Keratinocyte (primary cell): ENCODE measurements around the gene DNAJC5G. TPM values are rescaled to one million over a fixed set of nuclear protein-coding genes. Genes with fewer than 3 reads are reported as not detected.

ENCODE experiments used
- DNase-seq: peaks from one replicate; pipeline ENCODE4 v3.0.0-alpha.2; 2011; ENCODE audit warnings: low read depth, missing footprints, low spot score
- FAIRE-seq: peaks from 2 replicates; lab custom pipeline; 2011; peaks lifted over from hg19 to GRCh38; lab: Jason Lieb, UNC
- H2AFZ ChIP-seq: 2 replicates; pipeline ENCODE4 v1.6.0; 2012; ENCODE audit warnings: low read length, control low read depth, inconsistent platforms; ENCODE audit not compliant: control insufficient read depth
- H3K27ac ChIP-seq: 2 replicates; pipeline ENCODE4 v1.5.1; 2011; ENCODE audit warnings: low read length; ENCODE audit not compliant: control insufficient read depth, insufficient read depth
- H3K27me3 ChIP-seq: 3 replicates; pipeline ENCODE4 v1.6.0; 2011; ENCODE audit warnings: low read length; ENCODE audit not compliant: control insufficient read depth, insufficient read depth; ENCODE audit errors: extremely low read depth
- H3K36me3 ChIP-seq, 2 experiments: 2 replicates in 1 of 2; 3 replicates in 1 of 2; pipeline ENCODE4 v1.5.1; 2011; ENCODE audit warnings: low read length in 2 of 2, mild to moderate bottlenecking in 1 of 2; ENCODE audit not compliant: control insufficient read depth in 2 of 2, insufficient read depth in 2 of 2; ENCODE audit errors: extremely low read depth in 1 of 2
- H3K4me1 ChIP-seq: 3 replicates; pipeline ENCODE4 v1.5.1; 2011; ENCODE audit warnings: low read length; ENCODE audit not compliant: control insufficient read depth, insufficient read depth; ENCODE audit errors: extremely low read depth
- H3K4me2 ChIP-seq: 3 replicates; pipeline ENCODE4 v1.6.0; 2011; ENCODE audit warnings: low read depth, low read length; ENCODE audit not compliant: control insufficient read depth, insufficient read depth; ENCODE audit errors: extremely low read depth
- H3K4me3 ChIP-seq, 3 experiments: fragments of 200-600 bp in 1 of 3; sonication (generic) in 1 of 3; 2 replicates in 2 of 3; 3 replicates in 1 of 3; pipeline ENCODE4 v1.5.1; 2011 to 2016; ENCODE audit warnings: low read length in 3 of 3, mild to moderate bottlenecking in 3 of 3, control low read depth in 2 of 3, inconsistent platforms in 1 of 3, low read depth in 1 of 3, mixed read lengths in 1 of 3, mixed run types in 1 of 3, moderate library complexity in 1 of 3; ENCODE audit not compliant: control insufficient read depth in 2 of 3, insufficient read depth in 2 of 3; ENCODE audit errors: extremely low read depth in 1 of 3
- H3K79me2 ChIP-seq: 2 replicates; pipeline ENCODE4 v1.6.0; 2012; ENCODE audit warnings: low read length; ENCODE audit not compliant: control insufficient read depth, insufficient read depth
- H3K9ac ChIP-seq: 3 replicates; pipeline ENCODE4 v1.6.0; 2011; ENCODE audit warnings: low read length; ENCODE audit not compliant: control insufficient read depth, insufficient read depth; ENCODE audit errors: extremely low read depth
- H3K9me1 ChIP-seq: 3 replicates; pipeline ENCODE4 v1.6.0; 2011; ENCODE audit warnings: low read length; ENCODE audit not compliant: control insufficient read depth, insufficient read depth; ENCODE audit errors: extremely low read depth
- H3K9me3 ChIP-seq: 2 replicates; pipeline ENCODE4 v1.5.1; 2012; ENCODE audit warnings: low read depth, low read length; ENCODE audit not compliant: control insufficient read depth
- H4K20me1 ChIP-seq: 3 replicates; pipeline ENCODE4 v1.6.0; 2011; ENCODE audit warnings: low read length; ENCODE audit not compliant: control insufficient read depth, insufficient read depth; ENCODE audit errors: extremely low read depth
- EZH2 ChIP-seq: IDR thresholded peaks from one replicate; pipeline ENCODE4 v1.6.1; 2012; ENCODE audit warnings: inconsistent platforms, mild to moderate bottlenecking, low read length, moderate library complexity
- dilution Hi-C: fragments of 300-500 bp; cut with MboI; formaldehyde crosslinking; loops from one replicate; pipeline ENCODE4 v1.7.0; 2020; ENCODE audit warnings: low sequenced_read_pairs; ENCODE audit not compliant: extremely low pct_ligation_motif_present
- polyA minus RNA-seq, 3 experiments: library from RNA; depleted of rRNA, polyadenylated mRNA; stranded (reverse); fragments of >200 nt; gene quantifications; 1 replicate in 1 of 3; 2 replicates in 1 of 3; 3 replicates in 1 of 3; pipeline ENCODE4 v1.2.3, GENCODE V29; 2011
- polyA plus RNA-seq, 5 experiments: library from polyadenylated mRNA; depleted of rRNA in 3 of 5; stranded (reverse) in 3 of 5; stranded (forward) in 1 of 5; unstranded in 1 of 5; fragments of >200 nt; gene quantifications; 1 replicate in 1 of 5; 2 replicates in 3 of 5; 3 replicates in 1 of 5; pipeline versions ENCODE4 v1.2.1 to v1.2.3, GENCODE V29; 2011 to 2012; ENCODE audit warnings: missing spikeins in 2 of 5, low read depth in 1 of 5, low replicate concordance in 1 of 5
- TF ChIP-seq, protein P1 (sequence below), 3 experiments: IDR thresholded peaks in 1 of 3; conservative IDR thresholded peaks in 1 of 3; optimal IDR thresholded peaks in 1 of 3; 2 replicates in 2 of 3; 3 replicates in 1 of 3; pipeline versions ENCODE3 to v1.5.1; 2011; ENCODE audit warnings: low read length in 3 of 3, mild to moderate bottlenecking in 3 of 3, moderate library complexity in 2 of 3, control low read depth in 1 of 3, inconsistent platforms in 1 of 3; ENCODE audit not compliant: insufficient read depth in 2 of 3; ENCODE audit errors: extremely low read depth in 1 of 3

The DNAJC5G gene, protein sequence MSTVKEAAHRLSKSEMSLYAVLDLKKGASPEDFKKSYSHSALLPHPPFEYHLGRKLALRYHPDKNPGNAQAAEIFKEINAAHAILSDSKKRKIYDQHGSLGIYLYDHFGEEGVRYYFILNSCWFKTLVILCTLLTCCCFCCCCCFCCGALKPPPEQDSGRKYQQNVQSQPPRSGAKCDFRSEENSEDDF
- polyA plus RNA-seq (not detected in 3 replicates), polyA minus RNA-seq (not detected in 3 replicates)
- not detected for polyA plus RNA-seq (2011; ENCODE audit: low read depth)
- not detected in 2 replicates for polyA plus RNA-seq (2011; cell fraction: cytosol; rRNA removed)
- polyA plus RNA-seq (2011; cell fraction: nucleus; rRNA removed): not detected in 2 replicates
- not detected in 2 replicates for polyA plus RNA-seq (2012; ENCODE audit: low replicate concordance)
- not detected for polyA minus RNA-seq (2011; cell fraction: cytosol; rRNA and poly(A)+ RNA removed)
- not detected in 2 replicates for polyA minus RNA-seq (2011; cell fraction: nucleus; rRNA and poly(A)+ RNA removed)

DNA sequence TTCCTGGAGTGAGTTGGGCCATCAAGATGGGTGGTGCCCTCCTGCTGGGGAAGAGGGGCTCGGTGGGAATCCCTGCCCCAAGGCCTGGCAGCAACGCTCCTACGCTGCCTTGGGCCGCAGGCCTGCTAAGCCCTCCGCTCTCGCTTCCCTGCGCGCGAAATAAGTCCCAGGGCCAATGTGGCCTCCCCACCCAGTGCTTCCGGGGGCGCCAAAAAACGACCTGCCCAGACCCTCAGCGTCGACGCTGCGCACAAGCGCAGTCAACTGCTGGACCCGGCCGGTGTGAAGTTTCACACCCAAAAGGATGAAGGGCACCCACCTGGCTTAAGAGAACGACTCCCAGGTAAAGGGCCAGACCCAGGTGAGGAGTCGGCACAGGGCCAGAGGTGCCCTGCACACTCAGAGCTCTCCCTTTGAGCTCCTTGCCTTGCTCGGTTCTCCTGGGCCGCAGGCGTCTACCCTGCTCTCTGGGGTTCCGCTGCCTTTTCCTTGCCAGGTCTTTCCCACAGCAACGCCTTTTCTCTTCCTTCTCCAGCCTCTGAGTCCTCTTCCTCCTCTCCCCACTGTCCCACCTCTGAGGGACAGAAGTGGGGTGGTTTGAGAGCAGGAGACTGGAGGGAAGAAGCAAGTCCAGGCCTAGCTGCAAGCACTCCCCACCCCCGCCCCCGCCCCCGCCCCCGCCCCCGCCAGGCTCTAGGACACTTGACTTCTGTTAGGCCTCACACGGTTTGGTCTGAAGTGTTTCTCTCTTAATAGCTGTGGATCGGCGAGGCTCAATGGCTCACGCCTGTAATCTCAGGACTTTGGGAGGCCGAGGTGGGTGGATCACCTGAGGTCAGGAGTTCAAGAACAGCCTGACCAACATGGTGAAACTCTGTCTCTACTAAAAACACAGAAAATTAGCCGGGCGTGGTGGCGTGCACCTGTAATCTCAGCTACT lies at the start of gene DNAJC5G:
DNAJC5G (plus strand) TSS at position 223 of the 940 bp plus-strand sequence. CDS start 1,296 bp downstream, outside the sequence.
- H3K9me3 ChIP-seq: no peaks in the 10 kb centered on the region
- no peak within 1 kb of the TSS for H3K9ac ChIP-seq
- H4K20me1 ChIP-seq: no peaks in the 10 kb centered on the region
- dilution Hi-C loops: no loop called here
- DNase-seq (no peak), FAIRE-seq (no peak)
- H3K4me1 ChIP-seq: no peaks in the 10 kb centered on the region
- H2AFZ ChIP-seq: no peak within 1 kb of the TSS
- no peaks in the 10 kb centered on the region for H3K36me3 ChIP-seq
- TF ChIP-seq, protein P1, sequence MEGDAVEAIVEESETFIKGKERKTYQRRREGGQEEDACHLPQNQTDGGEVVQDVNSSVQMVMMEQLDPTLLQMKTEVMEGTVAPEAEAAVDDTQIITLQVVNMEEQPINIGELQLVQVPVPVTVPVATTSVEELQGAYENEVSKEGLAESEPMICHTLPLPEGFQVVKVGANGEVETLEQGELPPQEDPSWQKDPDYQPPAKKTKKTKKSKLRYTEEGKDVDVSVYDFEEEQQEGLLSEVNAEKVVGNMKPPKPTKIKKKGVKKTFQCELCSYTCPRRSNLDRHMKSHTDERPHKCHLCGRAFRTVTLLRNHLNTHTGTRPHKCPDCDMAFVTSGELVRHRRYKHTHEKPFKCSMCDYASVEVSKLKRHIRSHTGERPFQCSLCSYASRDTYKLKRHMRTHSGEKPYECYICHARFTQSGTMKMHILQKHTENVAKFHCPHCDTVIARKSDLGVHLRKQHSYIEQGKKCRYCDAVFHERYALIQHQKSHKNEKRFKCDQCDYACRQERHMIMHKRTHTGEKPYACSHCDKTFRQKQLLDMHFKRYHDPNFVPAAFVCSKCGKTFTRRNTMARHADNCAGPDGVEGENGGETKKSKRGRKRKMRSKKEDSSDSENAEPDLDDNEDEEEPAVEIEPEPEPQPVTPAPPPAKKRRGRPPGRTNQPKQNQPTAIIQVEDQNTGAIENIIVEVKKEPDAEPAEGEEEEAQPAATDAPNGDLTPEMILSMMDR (optimal IDR thresholded peaks at IDR 0.05 in 1 of 3, IDR thresholded peaks at IDR 0.05 in 1 of 3, conservative IDR thresholded peaks at IDR 0.05 in 1 of 3; ENCODE audit: extremely low read depth in 1 of 3, insufficient read depth in 2 of 3, low read length in 3 of 3): no peak
- TF ChIP-seq EZH2: no peak
- H3K27ac ChIP-seq: no peak within 1 kb of the TSS
- no peaks in the 10 kb centered on the region for H3K9me1 ChIP-seq
- H3K27me3 ChIP-seq: peaks cover 4% of the 10 kb centered on the region
- no peak within 1 kb of the TSS for H3K4me2 ChIP-seq
- H3K4me3 ChIP-seq: no peak within 1 kb of the TSS
- no peaks in the 10 kb centered on the region for H3K79me2 ChIP-seq

DNA sequence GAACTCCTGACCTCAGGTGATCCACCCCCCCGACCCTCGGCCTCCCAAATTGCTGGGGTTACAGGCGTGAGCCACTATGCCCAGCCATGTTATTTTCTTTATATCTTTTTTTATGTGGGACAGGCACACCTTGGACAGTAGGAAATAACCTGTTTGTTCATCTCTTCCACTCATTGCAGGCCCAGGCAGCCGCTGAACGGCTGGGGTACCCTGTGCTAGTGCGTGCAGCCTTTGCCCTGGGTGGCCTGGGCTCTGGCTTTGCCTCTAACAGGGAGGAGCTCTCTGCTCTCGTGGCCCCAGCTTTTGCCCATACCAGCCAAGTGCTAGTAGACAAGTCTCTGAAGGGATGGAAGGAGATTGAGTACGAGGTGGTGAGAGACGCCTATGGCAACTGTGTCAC lies 49.7 kb upstream of the DNAJC5G start:
- Histone ChIP-seq H3K27me3 (no peaks in the 10 kb centered on the region), H3K79me2 (peaks cover 5% of the 10 kb centered on the region), H2AFZ (no peak overlapping the region), H3K9me3 (no peaks in the 10 kb centered on the region), H3K9me1 (no peaks in the 10 kb centered on the region), H3K9ac (no peak overlapping the region), H3K27ac (no peak overlapping the region), H4K20me1 (peaks cover 3% of the 10 kb centered on the region), H3K4me2 (no peak overlapping the region), H3K4me3 (no peak overlapping the region), H3K4me1 (peaks cover 5% of the 10 kb centered on the region), H3K36me3 (peaks cover 40 to 58% of the 10 kb centered on the region in 2 experiments)
- dilution Hi-C loops: no loop called here
- TF ChIP-seq EZH2: no peak
- TF ChIP-seq, protein P1 (optimal IDR thresholded peaks at IDR 0.05 in 1 of 3, IDR thresholded peaks at IDR 0.05 in 1 of 3, conservative IDR thresholded peaks at IDR 0.05 in 1 of 3; ENCODE audit: extremely low read depth in 1 of 3, insufficient read depth in 2 of 3, low read length in 3 of 3): no peak
- DNase-seq: no peak
- no peak for FAIRE-seq
